ENCODE data around the gene YEATS2.
"Not testable (repeated sequence)": the region's sequence is repeated elsewhere in the genome, so short reads cannot be mapped to it uniquely, and the experiment has no call there.

Gene YEATS2

GRCh38 chr3:183776451-183776850, 78.9 kb downstream of the YEATS2 start:
- DNase-seq (ENCODE audit: low read depth): not testable (repeated sequence)

DNA sequence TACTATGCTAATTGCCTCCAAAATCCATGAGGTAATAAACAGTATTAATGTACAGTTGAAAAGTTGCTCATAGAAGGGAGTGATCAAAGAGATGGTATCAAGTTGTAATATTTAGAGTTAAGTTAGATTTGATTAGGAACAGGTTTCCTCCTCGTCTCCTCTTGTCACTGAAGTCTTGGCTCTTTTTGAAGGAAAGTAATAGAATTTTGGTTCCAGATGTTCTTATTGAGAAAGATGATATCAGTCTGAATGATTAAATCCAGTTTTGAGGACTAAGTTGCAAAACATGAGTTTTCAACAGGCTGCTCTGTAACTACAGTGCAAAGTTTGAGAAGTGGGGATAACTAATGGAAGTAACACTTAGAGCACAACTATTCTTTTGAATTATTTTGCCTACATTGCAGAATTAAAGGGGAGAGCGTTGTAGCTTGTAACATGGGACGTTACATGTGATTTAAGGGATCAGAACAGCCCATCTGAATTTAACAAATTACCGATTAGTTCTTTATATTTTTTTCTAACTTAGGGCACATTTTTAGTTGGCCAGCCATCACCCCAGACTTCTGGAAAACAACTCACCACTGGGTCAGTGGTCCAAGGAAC, 79.5 kb downstream of the YEATS2 start:
- DNase-seq (ENCODE audit: low read depth): no peak

DNA sequence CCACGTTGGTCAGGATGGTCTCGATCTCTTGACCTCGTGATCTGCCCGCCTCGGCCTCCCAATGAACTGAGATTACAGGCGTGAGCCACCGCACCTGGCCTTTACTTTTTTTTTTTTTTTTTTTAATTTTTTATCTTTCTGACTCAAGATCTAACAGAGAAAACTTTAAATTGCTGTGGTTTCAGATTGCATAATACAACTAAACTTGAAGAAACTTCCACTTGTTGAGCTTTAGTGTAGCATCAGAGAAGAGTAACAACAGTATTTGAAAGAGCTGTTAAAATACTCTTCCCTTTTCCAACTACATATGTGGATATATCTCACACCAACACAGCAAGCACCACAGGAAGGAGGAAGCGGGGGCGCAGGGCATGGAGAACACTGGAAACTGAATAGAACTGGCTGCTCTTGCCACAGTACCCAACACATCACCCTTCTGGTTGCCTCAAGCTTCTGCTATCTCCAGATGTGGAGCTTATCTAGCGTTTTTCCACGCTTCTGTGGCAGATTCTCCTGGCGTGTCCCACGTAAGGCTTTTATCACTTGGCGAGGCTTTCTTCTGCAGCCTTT, 82.4 kb downstream of the YEATS2 start:
- DNase-seq (ENCODE audit: low read depth): no peak

- no peak for DNase-seq (ENCODE audit: low read depth)
Measured at GRCh38 chr3:183781246-183781645, 83.6 kb downstream of the YEATS2 start.

DNA sequence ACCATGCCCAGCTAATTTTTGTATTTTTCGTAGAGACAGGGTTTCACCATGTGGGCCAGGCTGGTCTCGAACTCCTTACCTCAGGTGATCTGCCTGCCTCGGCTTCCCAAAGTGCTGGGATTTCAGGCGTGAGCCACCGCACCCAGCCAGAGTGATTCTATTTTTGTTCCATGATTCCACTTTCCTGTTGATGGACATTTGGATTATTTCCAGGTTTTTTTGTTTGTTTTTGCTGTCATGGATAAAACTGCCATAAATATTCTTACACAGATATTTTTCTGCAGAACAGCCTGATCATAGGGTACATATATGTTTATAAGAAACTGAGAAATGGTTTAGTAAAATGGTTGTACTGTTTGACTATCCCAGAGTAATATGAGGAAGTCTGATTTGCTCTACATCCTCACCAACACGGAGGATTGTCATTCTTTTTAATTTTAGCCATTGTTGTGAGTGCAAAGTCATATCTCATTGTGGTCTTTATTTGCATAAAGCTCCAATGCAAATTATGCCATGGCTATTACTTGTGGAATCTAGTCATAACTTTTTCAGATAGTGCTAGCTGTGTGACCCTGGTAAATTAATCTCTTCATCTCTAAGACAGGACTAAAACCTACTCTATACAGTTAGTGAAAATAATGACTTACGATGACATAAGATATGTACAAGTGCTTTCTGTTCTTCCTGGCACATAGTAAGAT, 85.1 kb downstream of the YEATS2 start:
- no peak for DNase-seq (ENCODE audit: low read depth)

DNA sequence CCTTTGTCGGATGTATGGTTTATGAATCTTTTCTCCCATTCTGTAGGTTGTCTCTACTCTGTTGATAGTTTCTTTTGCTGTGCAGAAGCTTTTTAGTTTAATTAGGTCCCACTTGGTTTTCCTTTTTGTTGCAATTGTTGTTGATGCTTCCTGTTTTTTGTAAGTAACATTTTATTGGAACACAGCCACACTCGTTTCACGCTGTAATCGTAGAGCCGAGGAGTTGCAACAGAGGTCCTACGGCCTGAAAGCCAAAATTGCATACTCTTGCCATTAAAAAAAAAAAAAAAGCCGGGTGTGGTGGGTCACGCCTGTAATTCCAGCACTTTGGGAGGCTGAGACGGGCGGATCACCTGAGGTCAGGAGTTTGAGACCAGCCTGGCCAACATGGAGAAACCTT, 86.9 kb downstream of the YEATS2 start:
- not testable (repeated sequence) for DNase-seq (ENCODE audit: low read depth)

- no peak for DNase-seq (ENCODE audit: low read depth)
Measured at GRCh38 chr3:183789826-183790225, 92.2 kb downstream of the YEATS2 start.

GRCh38 chr3:183790700-183791099, 93.1 kb downstream of the YEATS2 start:
- DNase-seq (ENCODE audit: low read depth): no peak

- no peak for DNase-seq (ENCODE audit: low read depth)
Measured at GRCh38 chr3:183792976-183793375, 95.4 kb downstream of the YEATS2 start.

GRCh38 chr3:183794452-183794851, 96.9 kb downstream of the YEATS2 start:
- DNase-seq (ENCODE audit: low read depth): no peak

DNA sequence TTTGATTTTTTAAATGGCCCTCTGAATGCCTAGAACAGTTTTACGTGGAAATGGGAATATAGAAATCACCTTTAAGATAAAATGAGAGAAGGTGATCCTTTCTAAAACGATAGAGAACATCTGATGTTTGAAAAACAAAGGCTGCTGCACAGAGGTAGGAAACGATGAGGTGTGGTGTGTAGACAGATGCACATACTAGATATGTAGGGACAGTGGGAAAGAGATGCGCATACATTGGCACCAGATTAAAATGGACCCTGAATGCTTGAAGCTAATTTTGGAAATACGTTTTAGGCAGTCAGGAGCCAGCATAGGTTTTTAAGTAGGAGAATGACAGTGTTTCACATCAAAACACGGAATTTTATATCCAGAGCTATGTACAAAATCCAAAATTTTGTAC, 98.8 kb downstream of the YEATS2 start:
- DNase-seq (ENCODE audit: low read depth): no peak

- no peak for DNase-seq (ENCODE audit: low read depth)
Measured at GRCh38 chr3:183797996-183798395, 100.4 kb downstream of the YEATS2 start.

- DNase-seq (ENCODE audit: low read depth): no peak
Measured at GRCh38 chr3:183799461-183799860, 101.9 kb downstream of the YEATS2 start.

DNA sequence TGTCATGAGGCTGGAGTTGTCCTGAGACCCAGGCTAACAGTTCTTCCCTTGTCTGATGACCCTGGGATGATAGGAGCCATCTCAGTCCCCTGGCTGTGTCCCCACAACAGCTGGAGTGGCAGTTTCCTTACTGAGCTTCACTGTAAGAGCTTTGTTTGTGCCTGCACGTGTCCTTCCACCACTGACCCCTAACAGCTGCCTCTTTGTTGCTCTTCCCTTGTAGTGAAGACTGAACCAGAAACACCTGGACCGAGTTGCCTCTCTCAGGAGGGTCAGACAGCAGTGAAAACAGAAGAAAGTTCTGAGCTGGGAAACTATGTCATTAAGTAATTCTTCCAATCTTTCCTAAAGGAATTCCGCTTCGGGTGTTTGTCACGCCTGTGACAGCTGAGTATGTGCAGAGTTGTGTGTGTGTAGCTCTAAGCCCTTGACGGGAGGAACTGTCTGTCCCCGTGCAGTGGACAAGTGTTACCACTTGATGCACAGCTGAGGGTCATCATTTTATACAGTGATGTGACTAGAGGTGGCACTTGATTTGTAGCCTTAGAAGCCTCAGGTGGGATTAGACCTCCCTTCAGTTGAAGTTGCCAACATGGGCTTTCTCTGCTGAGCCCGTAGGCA, 102.8 kb downstream of the YEATS2 start:
- DNase-seq (ENCODE audit: low read depth): no peak

GRCh38 chr3:183801601-183802000, 104.0 kb downstream of the YEATS2 start:
- no peak for DNase-seq (ENCODE audit: low read depth)

- no peak for DNase-seq (ENCODE audit: low read depth)
Measured at GRCh38 chr3:183802989-183803388, 105.4 kb downstream of the YEATS2 start.

DNA sequence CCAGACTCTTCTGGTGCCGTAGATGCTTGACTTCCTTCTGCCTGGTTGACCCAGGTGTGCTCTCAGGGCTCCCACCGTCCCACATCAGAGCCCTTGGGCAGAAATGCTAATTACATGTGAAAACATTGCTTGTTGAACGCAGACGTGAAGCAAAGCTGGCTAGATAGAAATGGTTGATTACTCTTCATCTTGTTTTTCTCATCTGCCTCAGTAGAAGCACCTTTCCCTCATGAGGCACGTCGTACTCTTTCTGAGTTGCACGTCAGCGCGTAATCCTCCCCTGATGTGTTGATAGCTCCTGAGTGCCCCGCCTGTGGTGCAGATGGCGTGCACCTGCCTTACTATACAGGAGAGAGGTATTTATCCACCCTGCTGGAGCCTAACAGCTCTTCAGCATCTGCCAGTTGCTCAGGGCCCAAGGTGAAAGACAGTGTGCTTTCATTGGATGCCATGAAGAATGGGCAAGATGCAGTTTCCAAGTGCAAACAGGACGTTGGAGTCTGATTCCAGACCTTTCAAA, 109.7 kb downstream of the YEATS2 start:
- DNase-seq (ENCODE audit: low read depth): no peak

GRCh38 chr3:183807881-183808280, 110.3 kb downstream of the YEATS2 start:
- DNase-seq (ENCODE audit: low read depth): no peak

DNA sequence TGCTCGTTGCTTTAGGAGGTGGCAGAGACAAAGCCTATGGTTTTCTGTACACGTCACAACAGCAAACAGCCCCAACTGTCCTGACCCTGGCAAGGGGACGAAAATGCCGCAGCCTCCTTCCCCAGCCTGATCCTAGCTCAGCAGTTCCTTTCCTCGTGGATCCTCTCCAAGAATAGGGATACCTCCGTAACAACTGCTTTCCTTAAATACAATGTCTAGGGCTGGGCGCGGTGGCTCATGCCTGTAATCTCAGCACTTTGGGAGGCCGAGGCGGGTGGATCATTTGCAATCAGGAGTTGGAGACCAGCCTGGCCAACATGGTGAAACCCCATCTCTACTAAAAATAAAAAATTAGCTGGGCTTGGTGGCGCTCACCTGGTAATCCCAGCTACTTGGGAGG, 110.8 kb downstream of the YEATS2 start:
- DNase-seq (ENCODE audit: low read depth): no peak

DNA sequence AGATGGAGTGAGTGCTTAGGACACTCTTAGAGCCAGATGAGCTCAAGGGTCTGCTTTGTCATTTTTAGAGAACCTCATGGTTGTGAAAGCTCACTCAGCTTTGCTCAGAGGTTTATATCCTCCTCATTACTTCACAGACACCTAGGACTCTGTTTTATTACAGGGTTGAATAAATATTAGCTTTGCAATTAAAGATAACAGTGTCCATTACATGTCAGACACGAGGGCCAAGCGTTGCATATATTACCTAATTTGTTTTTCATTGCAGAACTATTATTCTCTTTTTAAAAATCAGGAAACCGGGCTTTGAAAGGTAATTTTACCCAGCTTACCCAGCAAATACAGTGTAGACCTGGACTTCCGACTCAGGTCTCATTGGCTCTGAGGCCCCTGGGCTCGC, 111.7 kb downstream of the YEATS2 start:
- no peak for DNase-seq (ENCODE audit: low read depth)

DNA sequence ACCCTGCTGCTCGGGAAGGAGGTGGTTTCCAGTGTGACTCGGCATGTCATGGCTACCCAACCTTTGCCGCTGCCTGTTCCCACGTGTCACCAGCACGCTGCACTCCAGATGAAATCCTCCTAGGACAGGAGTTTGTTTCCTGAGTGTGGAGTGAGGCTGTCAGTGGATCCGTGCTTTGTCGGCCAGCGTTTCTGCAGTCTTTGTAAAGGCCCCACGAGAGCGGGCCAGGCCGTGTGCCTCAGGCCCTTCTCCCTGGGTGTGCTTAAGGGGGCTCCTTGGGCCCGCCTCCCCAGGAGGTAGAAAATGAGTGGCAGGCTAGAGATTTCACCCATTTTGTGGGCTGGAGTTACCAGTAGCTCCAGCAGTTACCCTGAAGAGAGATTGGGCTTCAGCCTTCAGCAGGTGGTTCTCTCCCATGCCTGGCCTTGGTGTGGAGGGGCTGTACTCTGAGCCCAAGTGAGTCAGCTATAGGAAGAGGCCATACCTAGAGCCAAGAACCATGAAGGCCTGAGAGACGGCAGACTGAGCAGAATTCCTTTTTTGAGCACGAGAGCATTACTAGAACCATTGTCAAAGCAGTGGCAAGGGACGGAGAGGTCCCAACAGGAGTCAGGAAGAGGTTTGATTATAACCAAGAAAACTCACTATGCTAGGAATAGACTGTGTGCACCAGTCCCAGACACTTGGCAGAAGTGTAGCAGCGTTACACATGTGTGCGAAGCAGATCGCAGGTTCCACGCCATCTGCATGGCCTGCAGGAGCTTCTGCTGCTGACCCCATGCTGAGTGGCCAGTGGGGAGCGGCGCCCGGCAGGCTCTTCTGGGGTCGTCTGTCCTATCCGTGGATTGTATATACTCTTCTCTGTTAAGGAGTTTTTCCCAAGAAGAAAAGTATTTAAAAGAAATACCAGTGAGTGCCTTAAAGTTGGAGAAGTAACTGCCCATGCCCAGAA, 113.3 kb downstream of the YEATS2 start:
- DNase-seq (ENCODE audit: low read depth): no peak

DNA sequence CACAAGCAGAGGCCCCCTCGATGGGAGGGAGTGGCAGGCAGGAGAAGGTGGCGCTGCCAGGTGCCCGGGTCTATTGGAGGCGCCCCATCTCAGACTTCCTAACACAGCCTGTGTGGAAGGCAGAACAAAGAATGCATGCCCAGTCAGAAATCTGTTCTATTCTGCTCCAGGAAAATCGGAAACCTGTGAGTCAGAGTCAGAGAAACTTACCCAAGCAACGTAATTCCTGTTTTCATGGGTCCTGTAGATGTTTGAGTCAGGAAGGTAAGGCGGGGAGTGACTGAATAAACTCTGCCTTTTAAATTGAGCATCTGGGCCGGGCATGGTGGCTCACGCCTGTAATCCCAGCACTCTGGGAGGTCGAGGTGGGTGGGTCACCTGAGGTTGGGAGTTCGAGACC, 114.0 kb downstream of the YEATS2 start:
- DNase-seq (ENCODE audit: low read depth): no peak

Data from activated gamma-delta T cell treated with anti-CD3 and anti-CD28 coated beads, Interleukin-2, amount 50 U/mL, for 16 hours (primary cell).